NCI-H1092 (cell line): ENCODE results near the gene TMEM140.
"Not testable (repeated sequence)": the region's sequence is repeated elsewhere in the genome, so short reads cannot be mapped to it uniquely, and the experiment has no call there.

Experiments used
- DNase-seq: peaks from one replicate; lab custom pipeline; 2025; lab: John Stamatoyannopoulos, UW

Gene TMEM140

GRCh38 chr7:135147899-135148721 is at the start of gene TMEM140:
Gene TMEM140 (plus strand): TSS chr7:135148072. CDS start chr7:135164442, 16,370 bp downstream.
- no peak for DNase-seq

GRCh38 chr7:135098391-135098790 is 49.5 kb upstream of the TMEM140 start:
- DNase-seq: no peak

GRCh38 chr7:135100856-135101255 is 47.0 kb upstream of the TMEM140 start:
- DNase-seq: no peak

- no peak for DNase-seq
Measured at GRCh38 chr7:135102372-135102771, 45.5 kb upstream of the TMEM140 start.

- DNase-seq: no peak
Measured at GRCh38 chr7:135109562-135109961, 38.3 kb upstream of the TMEM140 start.

- no peak for DNase-seq
Measured at GRCh38 chr7:135109976-135110375, 37.9 kb upstream of the TMEM140 start.

GRCh38 chr7:135111379-135111778 is 36.5 kb upstream of the TMEM140 start:
- no peak for DNase-seq

- DNase-seq: no peak
Measured at GRCh38 chr7:135114622-135115021, 33.2 kb upstream of the TMEM140 start.

GRCh38 chr7:135117096-135117495 is 30.8 kb upstream of the TMEM140 start:
- no peak for DNase-seq

- no peak for DNase-seq
Measured at GRCh38 chr7:135121868-135122267, 26.0 kb upstream of the TMEM140 start.

GRCh38 chr7:135124631-135125030 is 23.2 kb upstream of the TMEM140 start:
- DNase-seq: not testable (repeated sequence)

GRCh38 chr7:135128931-135129330 is 18.9 kb upstream of the TMEM140 start:
- no peak for DNase-seq

- DNase-seq: no peak
Measured at GRCh38 chr7:135129579-135129978, 18.3 kb upstream of the TMEM140 start.

GRCh38 chr7:135143885-135144668 is 3.8 kb upstream of the TMEM140 start:
- DNase-seq: no peak

GRCh38 chr7:135147341-135147898 is 452 bp upstream of the TMEM140 start:
- DNase-seq: no peak

- DNase-seq: no peak
Measured at GRCh38 chr7:135150072-135150782, 2.4 kb downstream of the TMEM140 start.

- DNase-seq: no peak
Measured at GRCh38 chr7:135151132-135151531, 3.3 kb downstream of the TMEM140 start.

GRCh38 chr7:135151533-135151932 is 3.7 kb downstream of the TMEM140 start:
- no peak for DNase-seq

- DNase-seq: no peak
Measured at GRCh38 chr7:135152442-135152841, 4.6 kb downstream of the TMEM140 start.

GRCh38 chr7:135154734-135155133 is 6.9 kb downstream of the TMEM140 start:
- no peak for DNase-seq

GRCh38 chr7:135156290-135156689 is 8.4 kb downstream of the TMEM140 start:
- no peak for DNase-seq

- DNase-seq: no peak
Measured at GRCh38 chr7:135158141-135158655, 10.3 kb downstream of the TMEM140 start.
